Measurements from ENCODE around the gene NCOA3. TPM values are rescaled to one million over a fixed set of nuclear protein-coding genes. Genes with fewer than 3 reads are reported as not detected.

Gene NCOA3
- total and polyA plus RNA-seq, 2 of the 8 experiments (the other 6 are each of a cell fraction or from before 2014, with no cell fraction given): 7.9 to 24.7 TPM

GRCh38 chr20:47561603-47562583, 60.2 kb downstream of the NCOA3 start:
- Histone ChIP-seq H3K27ac (ENCODE audit: low read depth, low read length) (no peak overlapping the region), H3K23me2 (ENCODE audit: low read depth, low read length) (no peaks in the 10 kb centered on the region), H3K79me1 (ENCODE audit: low read depth, low read length) (peaks cover 7% of the 10 kb centered on the region), H3K4me1 (replicated peaks in 1 of 4; ENCODE audit: control insufficient read depth in 3 of 4, insufficient read depth in 4 of 4, low read length in 3 of 4) (peaks cover 2 to 13% (median 8%) of the 10 kb centered on the region in 4 experiments; a peak in 5 of 7 replicates), H2BK12ac (ENCODE audit: low read depth, low read length) (no peak overlapping the region), H4K20me1 (replicated peaks in 1 of 2; ENCODE audit: control insufficient read depth in 1 of 2, insufficient read depth in 2 of 2, low read length in 2 of 2) (no peaks in the 10 kb centered on the region), H3K23ac (ENCODE audit: insufficient read length) (no peak overlapping the region), H2AFZ (ENCODE audit: low read length) (no peak overlapping the region), H4K91ac (replicated peaks; ENCODE audit: insufficient read length, low read length) (no peak overlapping the region), H2BK5ac (ENCODE audit: low read depth, low read length) (no peak overlapping the region), H4K8ac (ENCODE audit: extremely low read depth, insufficient read depth, low read length) (no peak overlapping the region), H2BK15ac (ENCODE audit: low read length) (no peak overlapping the region), H3K4me2 (ENCODE audit: insufficient read depth in 1 of 2, low read depth in 2 of 2, low read length in 2 of 2) (no peak overlapping the region), H3K27me3 (replicated peaks in 1 of 4; ENCODE audit: control insufficient read depth in 3 of 4, extremely low read depth in 1 of 4, insufficient read depth in 3 of 4, low read length in 3 of 4) (no peaks in the 10 kb centered on the region), H3K4ac (replicated peaks; ENCODE audit: insufficient read length, low read depth, low read length) (no peak overlapping the region), H2BK20ac (ENCODE audit: low read length) (no peak overlapping the region), H3K36me3 (ENCODE audit: control insufficient read depth in 2 of 4, insufficient read depth in 4 of 4, low read length in 3 of 4) (no peaks in the 10 kb centered on the region), H3K18ac (ENCODE audit: extremely low read depth, low read length) (no peak overlapping the region), H3K9ac (replicated peaks in 1 of 4; ENCODE audit: extremely low read depth in 1 of 4, low read depth in 3 of 4, low read length in 3 of 4) (no peak overlapping the region), H2BK120ac (replicated peaks; ENCODE audit: low read depth, low read length) (no peak overlapping the region), H3K9me3 (ENCODE audit: insufficient read depth in 2 of 2, low read depth in 1 of 2, low read length in 1 of 2) (no peaks in the 10 kb centered on the region), H3K14ac (ENCODE audit: insufficient read length) (no peak overlapping the region), H2AK5ac (ENCODE audit: low read depth, low read length) (no peak overlapping the region), H4K5ac (ENCODE audit: insufficient read length, low read depth, low read length) (no peak overlapping the region), H3K79me2 (ENCODE audit: control insufficient read depth in 1 of 2, insufficient read depth in 2 of 2, low read length in 2 of 2) (peaks cover 9 to 86% of the 10 kb centered on the region in 2 experiments), H3K56ac (replicated peaks; ENCODE audit: insufficient read length, low read depth, low read length) (no peak overlapping the region), H3K4me3 (ENCODE audit: extremely low read depth in 1 of 4, insufficient read depth in 2 of 4, low read depth in 3 of 4, low read length in 4 of 4) (no peak overlapping the region)
- CTCF ChIA-PET (ENCODE audit: partially characterized antibody): interaction anchor here (0.6 to 2.1 kb wide), 7 partner anchors 15 to 238 kb away, joined by 3 to 11 read pairs (median 3); no protein-coding TSS in a partner anchor
- no peak for TF ChIP-seq BRCA1 (IDR thresholded peaks at IDR 0.05; ENCODE audit: low read depth, low read length)
- TF ChIP-seq MAFK (IDR thresholded peaks at IDR 0.05; ENCODE audit: low read depth, low read length): 0 out of 2 replicates have a peak, but pooled peaks have one; percentile 11
- POLR2A ChIA-PET (ENCODE audit: partially characterized antibody): no interaction called here
- FAIRE-seq: no peak
- no peak for DNase-seq (ENCODE audit: low read depth in 1 of 2, low spot score in 2 of 2)
- 78% methylated on average over 4 of the region's 4 CpGs; no CpG with 5 or more reads in 1 of the 2 experiments for whole genome bisulfite sequencing, 2 experiments (ENCODE audit: extremely low coverage in 1 of 2, insufficient coverage in 1 of 2, insufficient read length in 1 of 2, insufficient replicate concordance in 2 of 2, low coverage in 1 of 2, low lambda C conversion rate in 2 of 2, missing lambda C conversion rate in 1 of 2)
